DMS53 (cell line): ENCODE results near the gene TAS2R43.
"Not testable (repeated sequence)": the region's sequence is repeated elsewhere in the genome, so short reads cannot be mapped to it uniquely, and the experiment has no call there.

ENCODE experiments used
- DNase-seq: peaks from one replicate; lab custom pipeline; 2025; lab: John Stamatoyannopoulos, UW

Gene TAS2R43

DNA sequence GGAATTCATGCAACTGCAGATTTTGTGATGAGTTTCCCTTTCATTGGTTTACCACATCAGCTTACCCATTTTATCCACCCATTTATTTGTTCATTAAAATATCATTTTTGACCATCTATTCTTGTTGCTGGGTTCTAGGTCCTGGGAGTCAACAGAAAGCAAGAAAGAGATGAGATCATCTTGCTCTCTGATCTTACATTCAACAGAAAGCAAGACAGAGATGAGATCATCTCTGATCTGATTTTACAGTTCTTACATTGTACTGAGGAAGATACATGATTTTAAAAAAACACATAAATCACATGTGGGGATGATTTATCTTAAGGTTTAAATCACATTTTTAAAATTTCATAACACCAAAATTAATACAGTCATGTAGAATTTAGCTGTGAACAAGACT lies 32.3 kb downstream of the TAS2R43 start:
- DNase-seq = no peak

DNA sequence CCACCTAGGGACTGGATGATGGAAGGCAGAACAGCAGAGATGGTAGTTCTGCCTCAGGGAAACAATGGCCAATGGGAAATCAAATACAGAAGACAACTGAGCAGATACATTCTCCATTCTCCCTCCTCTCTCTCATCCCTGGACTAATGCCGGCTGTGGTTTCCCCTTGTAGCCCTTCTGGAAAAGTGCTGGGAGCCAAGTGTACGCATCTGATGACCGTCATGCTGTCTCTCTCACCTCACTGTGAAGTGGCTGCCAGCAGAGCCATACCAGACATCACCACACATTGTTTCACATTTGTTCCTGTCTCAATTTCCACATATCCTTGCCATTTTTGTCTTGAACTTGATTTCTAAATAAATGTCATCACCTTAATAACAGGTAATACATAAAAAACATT lies 33.1 kb downstream of the TAS2R43 start:
- DNase-seq = no peak

- no peak for DNase-seq
These were observed 36.8 kb downstream of the TAS2R43 start for GRCh38 chr12:11055306-11055705.

GRCh38 chr12:11049806-11050531 lies 42.1 kb downstream of the TAS2R43 start:
- not testable (repeated sequence) for DNase-seq

- not testable (repeated sequence) for DNase-seq
These were observed 50.7 kb downstream of the TAS2R43 start for GRCh38 chr12:11041366-11041765.
